ENCODE results near the gene PIH1D1. TPM values are rescaled to one million over a fixed set of nuclear protein-coding genes. Genes with fewer than 3 reads are reported as not detected.

Gene PIH1D1
- total and polyA plus RNA-seq, 2 of the 13 experiments (the other 11 are each of a cell fraction or from before 2014, with no cell fraction given): 110 to 137 TPM

GRCh38 chr19:49487277-49488045 is 35.8 kb upstream of the PIH1D1 start, which contains the start of gene RPL13A (continued):
- TF ChIP-seq RERE (CRISPR knock-in tag; IDR thresholded peaks at IDR 0.05; ENCODE audit: low read depth): 0 out of 2 replicates have a peak, but pooled peaks have one; percentile 31
- no peak for TF ChIP-seq HNRNPK (IDR thresholded peaks at IDR 0.05; ENCODE audit: low read depth, low read length, poor library complexity, severe bottlenecking)
- peak; percentile 38 for TF ChIP-seq MYNN (CRISPR knock-in tag; IDR thresholded peaks at IDR 0.05; ENCODE audit: low read depth)
- TF ChIP-seq ADNP (CRISPR knock-in tag; IDR thresholded peaks at IDR 0.05): no peak
- TF ChIP-seq ZNF382 (CRISPR knock-in tag; IDR thresholded peaks at IDR 0.05; ENCODE audit: borderline replicate concordance): no peak
- no peak for TF ChIP-seq JUNB (CRISPR knock-in tag; IDR thresholded peaks at IDR 0.05; ENCODE audit: borderline replicate concordance)
- no peak for TF ChIP-seq ZBTB33 (CRISPR knock-in tag; IDR thresholded peaks at IDR 0.05)
- TF ChIP-seq TBX2 (CRISPR knock-in tag; IDR thresholded peaks at IDR 0.05; ENCODE audit: borderline replicate concordance): peak; percentile 57
- 0 out of 2 replicates have a peak, but pooled peaks have one; percentile 31 for TF ChIP-seq ETV6 (CRISPR knock-in tag; conservative IDR thresholded peaks at IDR 0.05)
- no peak for TF ChIP-seq ZNF720 (CRISPR knock-in tag; IDR thresholded peaks at IDR 0.05)
- TF ChIP-seq NRL (CRISPR knock-in tag; IDR thresholded peaks at IDR 0.05; ENCODE audit: borderline replicate concordance): peak; percentile 32; the same call in 1 of the 2 replicates
- TF ChIP-seq ZNF597 (CRISPR knock-in tag; IDR thresholded peaks at IDR 0.05): no peak
- TF ChIP-seq SNAPC2 (CRISPR knock-in tag; IDR thresholded peaks at IDR 0.05): 0 out of 2 replicates have a peak, but pooled peaks have one; percentile 34
- no peak; the same call in 1 of the 2 replicates for TF ChIP-seq BRD4 (CRISPR knock-in tag; IDR thresholded peaks at IDR 0.05)
- TF ChIP-seq ATF7 (IDR thresholded peaks at IDR 0.05): peak; percentile 89
- TF ChIP-seq ATF7 (CRISPR knock-in tag; IDR thresholded peaks at IDR 0.05): 0 out of 2 replicates have a peak, but pooled peaks have one; percentile 71
- peak; percentile 58; the same call in 1 of the 3 replicates for TF ChIP-seq MXI1 (IDR thresholded peaks at IDR 0.05; ENCODE audit: borderline replicate concordance, low read depth, low read length)
- TF ChIP-seq IRF2 (CRISPR knock-in tag; IDR thresholded peaks at IDR 0.05): peak; percentile 92
- no peak for TF ChIP-seq ARID2 (CRISPR knock-in tag; IDR thresholded peaks at IDR 0.05; ENCODE audit: borderline replicate concordance)
- TF ChIP-seq ZNF20 (CRISPR knock-in tag; IDR thresholded peaks at IDR 0.05): no peak
- no peak for TF ChIP-seq NFE2 (CRISPR knock-in tag; IDR thresholded peaks at IDR 0.05)
- no peak; the same call in 1 of the 2 replicates for TF ChIP-seq ZNF709 (CRISPR knock-in tag; IDR thresholded peaks at IDR 0.05)
